Measurements from ENCODE around the gene CFAP20DC. TPM values are rescaled to one million over a fixed set of nuclear protein-coding genes. Genes with fewer than 3 reads are reported as not detected.

CFAP20DC gene
- total RNA-seq, 1 experiment from 2014 or later: 4.5 TPM

DNA sequence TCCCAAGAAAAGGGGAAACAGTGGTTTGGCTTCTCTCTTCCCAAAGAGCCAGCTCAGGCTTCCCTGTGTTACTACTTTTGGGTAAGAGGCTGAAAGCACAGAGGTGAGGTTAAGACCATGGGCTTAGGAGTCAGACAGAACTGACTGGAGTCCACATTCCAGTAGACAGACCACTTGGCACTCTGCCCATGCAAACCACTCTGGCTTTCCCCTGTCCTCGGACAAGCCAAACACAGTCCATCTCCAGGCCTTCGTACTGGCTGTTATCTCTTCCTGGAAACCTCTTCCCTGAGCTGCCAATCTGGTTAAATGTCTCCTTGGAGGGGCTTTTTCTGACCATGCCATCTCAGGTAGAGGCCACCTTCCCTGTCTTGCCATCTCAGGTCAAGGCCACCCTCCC lies 330.1 kb downstream of the CFAP20DC start:
- Histone ChIP-seq H4K20me1 (ENCODE audit: control insufficient read depth, insufficient read depth, insufficient read length) (no peaks in the 10 kb centered on the region), H2BK5ac (ENCODE audit: insufficient read length, low read length) (no peak overlapping the region), H3K23me2 (ENCODE audit: insufficient read length, low read depth, low read length, poor library complexity, severe bottlenecking) (no peaks in the 10 kb centered on the region), H3K56ac (ENCODE audit: insufficient read length, low read depth, low read length) (no peak overlapping the region), H3K27me3 (ENCODE audit: insufficient read depth, low read length) (no peaks in the 10 kb centered on the region), H3K9ac (ENCODE audit: extremely low read depth, insufficient read length, low read length) (no peak overlapping the region), H3K14ac (ENCODE audit: insufficient read depth, low read length) (no peak overlapping the region), H3K27ac (ENCODE audit: insufficient read length, low read depth, low read length) (no peak overlapping the region), H2BK120ac (ENCODE audit: low read depth, low read length, poor library complexity, severe bottlenecking) (no peak overlapping the region), H3K18ac (ENCODE audit: insufficient read length, low read depth, low read length) (no peak overlapping the region), H4K91ac (ENCODE audit: insufficient read length, low read depth, low read length) (no peak overlapping the region), H3K9me3 (ENCODE audit: control insufficient read depth, low read depth, low read length) (no peaks in the 10 kb centered on the region), H2BK15ac (ENCODE audit: low read depth, low read length) (no peak overlapping the region), H3T11ph (ENCODE audit: low read length) (no peak overlapping the region), H4K5ac (ENCODE audit: insufficient read length, low read depth, low read length) (no peak overlapping the region), H4K8ac (replicated peaks; ENCODE audit: insufficient read length, low read depth, low read length) (no peak overlapping the region), H2AK5ac (ENCODE audit: insufficient read length, low read length) (no peak overlapping the region), H2BK12ac (ENCODE audit: insufficient read length, low read depth, low read length) (no peak overlapping the region), H2AFZ (ENCODE audit: low read length) (no peak overlapping the region), H3K4me1 (ENCODE audit: insufficient read depth, low read length) (no peaks in the 10 kb centered on the region), H3K79me2 (ENCODE audit: insufficient read depth, low read length) (no peaks in the 10 kb centered on the region), H2BK20ac (ENCODE audit: low read depth, low read length, poor library complexity, severe bottlenecking) (no peak overlapping the region), H3K79me1 (ENCODE audit: insufficient read depth, low read depth, low read length, poor library complexity, severe bottlenecking) (no peaks in the 10 kb centered on the region), H3K23ac (ENCODE audit: insufficient read length, low read depth, low read length) (no peak overlapping the region), H3K4me2 (ENCODE audit: insufficient read depth, insufficient read length, low read length) (no peak overlapping the region), H3K4ac (ENCODE audit: low read depth, low read length) (no peak overlapping the region)
- Mint-ChIP-seq H3K27me3 (ENCODE audit: low read depth) (peaks cover 3% of the 10 kb centered on the region; the same call in 1 of the 2 replicates), H3K36me3 (ENCODE audit: insufficient read depth in 1 of 3, low read depth in 3 of 3) (no peaks in the 10 kb centered on the region), H3K9me3 (no peaks in the 10 kb centered on the region; a peak in 1 of 5 replicates), H3K27ac (no peak overlapping the region; a peak in 1 of 7 replicates), H3K4me3 (no peak overlapping the region), H3K4me1 (peaks cover 8 to 9% of the 10 kb centered on the region in 2 experiments; a peak in 3 of 4 replicates)
- no peak for DNase-seq
- no CpG with 5 or more reads among the region's 2 CpGs for WGBS (ENCODE audit: extremely low coverage, insufficient read length, low lambda C conversion rate)
- TF ChIP-seq, protein P1, sequence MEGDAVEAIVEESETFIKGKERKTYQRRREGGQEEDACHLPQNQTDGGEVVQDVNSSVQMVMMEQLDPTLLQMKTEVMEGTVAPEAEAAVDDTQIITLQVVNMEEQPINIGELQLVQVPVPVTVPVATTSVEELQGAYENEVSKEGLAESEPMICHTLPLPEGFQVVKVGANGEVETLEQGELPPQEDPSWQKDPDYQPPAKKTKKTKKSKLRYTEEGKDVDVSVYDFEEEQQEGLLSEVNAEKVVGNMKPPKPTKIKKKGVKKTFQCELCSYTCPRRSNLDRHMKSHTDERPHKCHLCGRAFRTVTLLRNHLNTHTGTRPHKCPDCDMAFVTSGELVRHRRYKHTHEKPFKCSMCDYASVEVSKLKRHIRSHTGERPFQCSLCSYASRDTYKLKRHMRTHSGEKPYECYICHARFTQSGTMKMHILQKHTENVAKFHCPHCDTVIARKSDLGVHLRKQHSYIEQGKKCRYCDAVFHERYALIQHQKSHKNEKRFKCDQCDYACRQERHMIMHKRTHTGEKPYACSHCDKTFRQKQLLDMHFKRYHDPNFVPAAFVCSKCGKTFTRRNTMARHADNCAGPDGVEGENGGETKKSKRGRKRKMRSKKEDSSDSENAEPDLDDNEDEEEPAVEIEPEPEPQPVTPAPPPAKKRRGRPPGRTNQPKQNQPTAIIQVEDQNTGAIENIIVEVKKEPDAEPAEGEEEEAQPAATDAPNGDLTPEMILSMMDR (conservative IDR thresholded peaks at IDR 0.05): no peak
